ENCODE measurements around the gene NEK4.
"Not testable (repeated sequence)": the region's sequence is repeated elsewhere in the genome, so short reads cannot be mapped to it uniquely, and the experiment has no call there.

Gene NEK4

GRCh38 chr3:52776486-52776885, 5.7 kb upstream of the NEK4 start:
- H3K18ac ChIP-seq (ENCODE audit: low read length); H3K27ac ChIP-seq (ENCODE audit: low read depth, low read length); H3K27me3 ChIP-seq (ENCODE audit: insufficient read depth, low read length); H3K4ac ChIP-seq (ENCODE audit: low read depth, low read length); H2AK5ac ChIP-seq (ENCODE audit: low read length); H4K91ac ChIP-seq (ENCODE audit: low read depth, low read length); H3K4me1 ChIP-seq (ENCODE audit: control insufficient read depth in 1 of 2, insufficient read depth in 2 of 2, low read length in 2 of 2); H3K9ac ChIP-seq (ENCODE audit: low read length); H2AFZ ChIP-seq (ENCODE audit: insufficient read depth, low read length, poor library complexity); H3K36me3 ChIP-seq (ENCODE audit: control insufficient read depth in 1 of 2, insufficient read depth in 2 of 2, low read length in 2 of 2); DNase-seq; H2BK120ac ChIP-seq (ENCODE audit: insufficient read depth, low read length, poor library complexity); H2BK5ac ChIP-seq (ENCODE audit: low read depth, low read length, poor library complexity); H4K12ac ChIP-seq (ENCODE audit: low read depth, low read length); H3K14ac ChIP-seq (ENCODE audit: low read length); H3K79me2 ChIP-seq (ENCODE audit: control insufficient read depth, insufficient read depth, low read length, poor library complexity); H3K79me1 ChIP-seq (ENCODE audit: low read length); H3K9me3 ChIP-seq (ENCODE audit: insufficient read depth, low read depth, low read length); H4K8ac ChIP-seq (ENCODE audit: low read depth, low read length); H3K4me3 ChIP-seq (ENCODE audit: low read depth, low read length); H2BK12ac ChIP-seq (ENCODE audit: low read length); H3K4me2 ChIP-seq (ENCODE audit: low read length); H3K23ac ChIP-seq (ENCODE audit: low read length): not testable (repeated sequence)
- WGBS (ENCODE audit: extremely low coverage, insufficient coverage, insufficient read length): no CpG with 5 or more reads among the region's 6 CpGs

GRCh38 chr3:52775877-52776276, 5.1 kb upstream of the NEK4 start:
- Histone ChIP-seq H3K4me2 (ENCODE audit: low read length) (no peak overlapping the region), H3K9ac (ENCODE audit: low read length) (no peak overlapping the region), H3K9me3 (ENCODE audit: insufficient read depth, low read depth, low read length) (no peaks in the 10 kb centered on the region), H2AFZ (ENCODE audit: insufficient read depth, low read length, poor library complexity) (no peak overlapping the region), H4K8ac (ENCODE audit: low read depth, low read length) (no peak overlapping the region), H3K14ac (ENCODE audit: low read length) (no peak overlapping the region), H2BK12ac (ENCODE audit: low read length) (no peak overlapping the region), H3K79me2 (ENCODE audit: control insufficient read depth, insufficient read depth, low read length, poor library complexity) (peaks cover 2% of the 10 kb centered on the region), H3K4ac (ENCODE audit: low read depth, low read length) (no peak overlapping the region), H4K12ac (ENCODE audit: low read depth, low read length) (no peak overlapping the region), H3K4me1 (ENCODE audit: control insufficient read depth in 1 of 2, insufficient read depth in 2 of 2, low read length in 2 of 2) (peaks cover 0 to 2% of the 10 kb centered on the region in 2 experiments), H3K27ac (ENCODE audit: low read depth, low read length) (no peak overlapping the region), H2AK5ac (ENCODE audit: low read length) (no peak overlapping the region), H3K79me1 (ENCODE audit: low read length) (peaks cover 2% of the 10 kb centered on the region), H3K23ac (ENCODE audit: low read length) (no peak overlapping the region), H3K27me3 (ENCODE audit: insufficient read depth, low read length) (no peaks in the 10 kb centered on the region), H3K4me3 (ENCODE audit: low read depth, low read length) (no peak overlapping the region), H4K91ac (ENCODE audit: low read depth, low read length) (no peak overlapping the region), H3K18ac (ENCODE audit: low read length) (no peak overlapping the region), H2BK120ac (ENCODE audit: insufficient read depth, low read length, poor library complexity) (no peak overlapping the region), H3K36me3 (ENCODE audit: control insufficient read depth in 1 of 2, insufficient read depth in 2 of 2, low read length in 2 of 2) (no peaks in the 10 kb centered on the region), H2BK5ac (ENCODE audit: low read depth, low read length, poor library complexity) (no peak overlapping the region)
- whole genome bisulfite sequencing (ENCODE audit: extremely low coverage, insufficient coverage, insufficient read length): no CpG with 5 or more reads among the region's 8 CpGs
- DNase-seq: no peak

- WGBS (ENCODE audit: extremely low coverage, insufficient coverage, insufficient read length): no CpG with 5 or more reads among the region's 6 CpGs
These were observed 4.4 kb upstream of the NEK4 start for GRCh38 chr3:52774901-52775864.

GRCh38 chr3:52774066-52774713, 3.5 kb upstream of the NEK4 start:
- no peak overlapping the region for H2AFZ ChIP-seq (ENCODE audit: insufficient read depth, low read length, poor library complexity)

More at GRCh38 chr3:52774901-52775864, 4.4 kb upstream of the NEK4 start:
- H3K4ac ChIP-seq (ENCODE audit: low read depth, low read length): no peak overlapping the region
- no peak overlapping the region for H3K14ac ChIP-seq (ENCODE audit: low read length)
- H2AFZ ChIP-seq (ENCODE audit: insufficient read depth, low read length, poor library complexity): no peak overlapping the region
- no peak overlapping the region for H4K12ac ChIP-seq (ENCODE audit: low read depth, low read length)
- peaks cover 4% of the 10 kb centered on the region for H3K79me1 ChIP-seq (ENCODE audit: low read length)
- H3K27me3 ChIP-seq (ENCODE audit: insufficient read depth, low read length): no peaks in the 10 kb centered on the region
- H3K18ac ChIP-seq (ENCODE audit: low read length): no peak overlapping the region
- no peak overlapping the region for H3K4me2 ChIP-seq (ENCODE audit: low read length)
- no peak overlapping the region for H2BK12ac ChIP-seq (ENCODE audit: low read length)
- no peak overlapping the region for H3K4me3 ChIP-seq (ENCODE audit: low read depth, low read length)
- H3K36me3 ChIP-seq (ENCODE audit: control insufficient read depth in 1 of 2, insufficient read depth in 2 of 2, low read length in 2 of 2): no peaks in the 10 kb centered on the region
- H3K9ac ChIP-seq (ENCODE audit: low read length): no peak overlapping the region
- H3K27ac ChIP-seq (ENCODE audit: low read depth, low read length): no peak overlapping the region
- peaks cover 0 to 2% of the 10 kb centered on the region in 2 experiments for H3K4me1 ChIP-seq (ENCODE audit: control insufficient read depth in 1 of 2, insufficient read depth in 2 of 2, low read length in 2 of 2)
- no peak overlapping the region for H3K23ac ChIP-seq (ENCODE audit: low read length)
- H3K9me3 ChIP-seq (ENCODE audit: insufficient read depth, low read depth, low read length): no peaks in the 10 kb centered on the region
- no peak for DNase-seq
- H2BK5ac ChIP-seq (ENCODE audit: low read depth, low read length, poor library complexity): no peak overlapping the region
- H2BK120ac ChIP-seq (ENCODE audit: insufficient read depth, low read length, poor library complexity): no peak overlapping the region
- H4K8ac ChIP-seq (ENCODE audit: low read depth, low read length): no peak overlapping the region
- H3K79me2 ChIP-seq (ENCODE audit: control insufficient read depth, insufficient read depth, low read length, poor library complexity): peaks cover 4% of the 10 kb centered on the region
- no peak overlapping the region for H2AK5ac ChIP-seq (ENCODE audit: low read length)
- no peak overlapping the region for H4K91ac ChIP-seq (ENCODE audit: low read depth, low read length)

More at GRCh38 chr3:52774066-52774713, 3.5 kb upstream of the NEK4 start:
- peaks cover 2 to 4% of the 10 kb centered on the region in 2 experiments for H3K4me1 ChIP-seq (ENCODE audit: control insufficient read depth in 1 of 2, insufficient read depth in 2 of 2, low read length in 2 of 2)
- H3K36me3 ChIP-seq (ENCODE audit: control insufficient read depth in 1 of 2, insufficient read depth in 2 of 2, low read length in 2 of 2): no peaks in the 10 kb centered on the region
- H3K9me3 ChIP-seq (ENCODE audit: insufficient read depth, low read depth, low read length): no peaks in the 10 kb centered on the region
- H2AK5ac ChIP-seq (ENCODE audit: low read length): no peak overlapping the region
- H3K18ac ChIP-seq (ENCODE audit: low read length): no peak overlapping the region
- H3K27ac ChIP-seq (ENCODE audit: low read depth, low read length): no peak overlapping the region
- H3K4me2 ChIP-seq (ENCODE audit: low read length): no peak overlapping the region
- H3K14ac ChIP-seq (ENCODE audit: low read length): no peak overlapping the region
- DNase-seq: no peak
- no peaks in the 10 kb centered on the region for H3K27me3 ChIP-seq (ENCODE audit: insufficient read depth, low read length)
- H4K91ac ChIP-seq (ENCODE audit: low read depth, low read length): no peak overlapping the region
- peaks cover 5% of the 10 kb centered on the region for H3K79me2 ChIP-seq (ENCODE audit: control insufficient read depth, insufficient read depth, low read length, poor library complexity)
- H3K23ac ChIP-seq (ENCODE audit: low read length): no peak overlapping the region
- no peak overlapping the region for H3K4me3 ChIP-seq (ENCODE audit: low read depth, low read length)
- H2BK120ac ChIP-seq (ENCODE audit: insufficient read depth, low read length, poor library complexity): no peak overlapping the region
- no peak overlapping the region for H4K12ac ChIP-seq (ENCODE audit: low read depth, low read length)
- no CpG with 5 or more reads among the region's 8 CpGs for WGBS (ENCODE audit: extremely low coverage, insufficient coverage, insufficient read length)
- no peak overlapping the region for H2BK12ac ChIP-seq (ENCODE audit: low read length)
- peaks cover 4% of the 10 kb centered on the region for H3K79me1 ChIP-seq (ENCODE audit: low read length)
- H2BK5ac ChIP-seq (ENCODE audit: low read depth, low read length, poor library complexity): no peak overlapping the region
- no peak overlapping the region for H3K4ac ChIP-seq (ENCODE audit: low read depth, low read length)
- H3K9ac ChIP-seq (ENCODE audit: low read length): no peak overlapping the region
- H4K8ac ChIP-seq (ENCODE audit: low read depth, low read length): no peak overlapping the region
